Omental fat pad (tissue), 4 donors: ENCODE results near the gene KRT14. TPM values are rescaled to one million over a fixed set of nuclear protein-coding genes. Genes with fewer than 3 reads are reported as not detected.
"Not testable (repeated sequence)": the region's sequence is repeated elsewhere in the genome, so short reads cannot be mapped to it uniquely, and the experiment has no call there.

Experiments
- ATAC-seq: fragments of 150-250 bp; one replicate; pipeline ENCODE4 v1.9.1; 2016; ENCODE audit warnings: mild to moderate bottlenecking, moderate library complexity; ENCODE audit not compliant: low FRiP score
- DNase-seq: peaks from one replicate; pipeline ENCODE4 v3.0.0-alpha.2; 2019; ENCODE audit warnings: low spot score
- total RNA-seq, 4 donors: library from RNA; depleted of rRNA; stranded (reverse); fragments of >200 nt; gene quantifications; one replicate each; pipeline ENCODE4 v1.1.0, GENCODE V29; 2016
- TF ChIP-seq, protein P1 (sequence below), 3 donors: fragments of 450-650 bp; IDR thresholded peaks; one replicate each; pipeline ENCODE4 v1.5.1; 2016 to 2017; ENCODE audit warnings: antibody characterized with exemption in 3 of 3, mild to moderate bottlenecking in 3 of 3, moderate library complexity in 2 of 3

Gene KRT14
- total RNA-seq, 4 donors from 2014 or later, result 0.56 to 4.0 (median 3.0) TPM; not detected in 1

GRCh38 chr17:41613277-41614082 lies 26.8 kb upstream of the KRT14 start:
- ATAC-seq (no peak), DNase-seq (no peak)
- TF ChIP-seq, protein P1, sequence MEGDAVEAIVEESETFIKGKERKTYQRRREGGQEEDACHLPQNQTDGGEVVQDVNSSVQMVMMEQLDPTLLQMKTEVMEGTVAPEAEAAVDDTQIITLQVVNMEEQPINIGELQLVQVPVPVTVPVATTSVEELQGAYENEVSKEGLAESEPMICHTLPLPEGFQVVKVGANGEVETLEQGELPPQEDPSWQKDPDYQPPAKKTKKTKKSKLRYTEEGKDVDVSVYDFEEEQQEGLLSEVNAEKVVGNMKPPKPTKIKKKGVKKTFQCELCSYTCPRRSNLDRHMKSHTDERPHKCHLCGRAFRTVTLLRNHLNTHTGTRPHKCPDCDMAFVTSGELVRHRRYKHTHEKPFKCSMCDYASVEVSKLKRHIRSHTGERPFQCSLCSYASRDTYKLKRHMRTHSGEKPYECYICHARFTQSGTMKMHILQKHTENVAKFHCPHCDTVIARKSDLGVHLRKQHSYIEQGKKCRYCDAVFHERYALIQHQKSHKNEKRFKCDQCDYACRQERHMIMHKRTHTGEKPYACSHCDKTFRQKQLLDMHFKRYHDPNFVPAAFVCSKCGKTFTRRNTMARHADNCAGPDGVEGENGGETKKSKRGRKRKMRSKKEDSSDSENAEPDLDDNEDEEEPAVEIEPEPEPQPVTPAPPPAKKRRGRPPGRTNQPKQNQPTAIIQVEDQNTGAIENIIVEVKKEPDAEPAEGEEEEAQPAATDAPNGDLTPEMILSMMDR (IDR thresholded peaks at IDR 0.05), result no peak

- DNase-seq, result not testable (repeated sequence)
- peak; percentile 59 for ATAC-seq
These were observed 25.9 kb upstream of the KRT14 start, which contains the start of gene KRT16 for GRCh38 chr17:41612376-41613160. TSS of gene KRT16 (minus strand) at chr17:41612767. CDS start at chr17:41612688, 79 bp downstream.

DNA sequence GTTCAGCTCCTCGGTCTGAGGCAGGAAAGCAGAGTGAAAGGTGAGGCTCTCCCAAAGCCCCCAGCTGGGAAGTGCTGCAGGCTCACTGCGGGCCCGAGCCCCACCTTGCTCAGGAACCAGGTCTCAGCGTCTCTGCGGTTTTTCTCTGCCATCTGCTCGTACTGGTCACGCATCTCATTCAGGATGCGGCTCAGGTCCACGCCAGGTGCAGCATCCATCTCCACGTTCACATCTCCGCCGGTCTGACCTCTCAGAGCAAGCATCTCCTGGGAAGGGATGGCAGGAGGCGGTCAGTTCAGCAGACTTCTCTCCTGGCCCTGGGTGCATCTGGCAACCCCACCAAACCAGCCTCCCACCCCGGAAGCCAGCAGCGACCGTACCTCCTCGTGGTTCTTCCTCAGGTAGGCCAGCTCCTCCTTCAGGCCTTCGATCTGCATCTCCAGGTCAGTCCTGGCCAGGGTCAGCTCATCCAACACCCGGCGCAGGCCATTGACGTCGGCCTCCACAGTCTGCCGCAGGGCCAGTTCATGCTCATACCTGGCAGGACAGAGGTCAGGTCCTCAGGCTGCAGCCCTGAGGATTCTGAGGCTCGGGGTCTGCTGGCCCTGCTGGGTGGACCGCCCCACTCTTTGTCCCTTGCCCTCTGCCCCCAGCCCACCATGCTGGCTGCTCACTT lies 24.4 kb upstream of the KRT14 start:
- ATAC-seq, result no peak
- DNase-seq, result no peak
- TF ChIP-seq, protein P1 (IDR thresholded peaks at IDR 0.05), result no peak

DNA sequence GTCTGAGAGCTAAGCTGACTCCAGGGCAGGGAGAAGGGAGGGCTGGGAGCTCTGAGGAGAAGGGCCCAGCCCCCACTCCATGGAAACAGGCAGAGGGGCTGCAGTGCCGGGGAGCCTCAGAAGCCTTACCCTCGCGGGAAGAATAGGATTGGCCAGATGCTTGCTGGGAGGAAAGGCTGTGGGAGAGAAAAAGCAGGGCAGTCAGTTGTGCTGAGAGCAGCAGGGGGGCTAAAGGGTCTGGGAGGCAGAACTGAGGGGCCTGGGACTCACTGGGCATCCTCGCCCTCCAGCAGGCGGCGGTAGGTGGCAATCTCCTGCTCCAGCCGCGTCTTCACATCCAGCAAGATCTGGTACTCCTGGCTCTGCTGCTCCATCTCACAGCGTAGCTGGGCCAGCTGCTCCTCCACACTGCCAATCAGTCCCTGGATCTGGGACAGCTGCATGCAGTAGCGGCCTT lies 23.4 kb upstream of the KRT14 start:
- DNase-seq, ATAC-seq: not testable (repeated sequence)

DNA sequence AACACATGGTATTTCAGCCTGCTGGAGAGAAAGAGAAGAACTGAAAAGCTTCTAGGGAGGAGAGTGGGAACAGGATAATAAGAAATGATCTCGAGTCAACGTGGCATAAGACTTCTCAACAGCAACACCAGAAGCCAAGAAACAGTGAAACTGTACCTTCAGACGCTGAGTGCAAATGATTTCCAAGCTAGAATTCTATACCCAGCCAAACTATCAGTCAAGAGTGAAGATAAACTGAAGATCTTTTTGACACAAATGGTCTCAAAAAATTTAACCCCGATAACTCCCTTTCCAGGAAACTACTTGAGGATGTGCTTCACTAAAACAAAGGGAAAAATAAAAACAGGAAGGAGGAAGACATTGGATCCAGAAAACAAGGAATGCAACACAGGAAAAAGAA lies 20.2 kb upstream of the KRT14 start:
- not testable (repeated sequence) for ATAC-seq, DNase-seq

- TF ChIP-seq, protein P1 (IDR thresholded peaks at IDR 0.05), result no peak
- no peak for ATAC-seq
These were observed 15.8 kb upstream of the KRT14 start for GRCh38 chr17:41602524-41602923.

GRCh38 chr17:41600318-41600717 lies 13.6 kb upstream of the KRT14 start:
- no peak for ATAC-seq
- no peak for DNase-seq
- TF ChIP-seq, protein P1 (IDR thresholded peaks at IDR 0.05), result no peak

More at GRCh38 chr17:41602524-41602923, 15.8 kb upstream of the KRT14 start:
- no peak for DNase-seq

GRCh38 chr17:41599680-41600079 lies 13.0 kb upstream of the KRT14 start:
- no peak for ATAC-seq
- no peak for DNase-seq
- TF ChIP-seq, protein P1 (IDR thresholded peaks at IDR 0.05), result no peak
